RPMI8226 (cell line): ENCODE data around the gene CBX4.

Experiments used
- DNase-seq: peaks from one replicate; pipeline ENCODE4 v3.0.0-alpha.2; 2015

Gene CBX4

GRCh38 chr17:79811011-79811867, 28.0 kb downstream of the CBX4 start:
- DNase-seq = peak; percentile 87

DNA sequence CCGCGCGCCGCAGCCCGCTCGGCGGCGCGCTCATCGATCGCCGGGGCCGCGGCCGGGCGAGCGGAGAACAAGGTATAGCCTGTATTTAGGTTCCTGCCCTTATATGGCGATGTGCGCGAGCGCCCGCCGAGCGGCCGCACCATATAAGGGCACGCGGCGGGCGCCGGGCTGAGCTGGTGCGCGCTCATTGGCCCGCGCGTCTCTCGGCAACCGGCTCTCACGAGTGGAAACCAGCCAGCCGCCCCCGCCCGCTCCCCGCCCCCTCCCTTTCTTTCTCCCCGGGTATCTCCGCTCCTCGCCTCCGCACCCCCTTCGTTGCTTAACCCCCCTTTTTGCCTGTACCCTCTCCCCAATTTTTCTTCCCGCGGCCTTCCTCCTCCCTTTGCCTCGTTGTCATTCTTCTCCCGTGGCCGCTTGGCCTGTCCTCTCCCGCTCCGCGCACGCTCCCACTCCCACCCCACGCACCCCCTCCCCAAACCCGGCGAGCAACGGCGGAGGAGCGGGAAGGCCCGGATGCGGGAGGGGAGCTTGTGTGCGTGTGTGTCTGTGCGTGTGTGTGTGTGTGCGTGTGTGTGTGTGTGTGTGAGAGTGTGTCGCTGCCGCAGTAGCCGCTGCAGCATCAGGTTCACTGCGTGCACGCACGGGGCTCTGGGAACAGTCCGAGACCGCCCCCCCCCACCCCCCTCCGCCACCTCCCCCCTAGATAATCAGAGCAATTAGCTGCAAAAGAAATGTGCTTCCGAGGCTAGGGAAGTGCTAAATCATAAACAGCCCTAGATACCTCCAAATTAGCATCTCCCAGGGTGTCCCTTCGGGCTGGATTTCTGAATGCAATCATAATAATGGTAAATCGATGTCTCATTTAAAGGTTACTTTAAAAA, 28.9 kb downstream of the CBX4 start:
- peak; percentile 95 for DNase-seq

DNA sequence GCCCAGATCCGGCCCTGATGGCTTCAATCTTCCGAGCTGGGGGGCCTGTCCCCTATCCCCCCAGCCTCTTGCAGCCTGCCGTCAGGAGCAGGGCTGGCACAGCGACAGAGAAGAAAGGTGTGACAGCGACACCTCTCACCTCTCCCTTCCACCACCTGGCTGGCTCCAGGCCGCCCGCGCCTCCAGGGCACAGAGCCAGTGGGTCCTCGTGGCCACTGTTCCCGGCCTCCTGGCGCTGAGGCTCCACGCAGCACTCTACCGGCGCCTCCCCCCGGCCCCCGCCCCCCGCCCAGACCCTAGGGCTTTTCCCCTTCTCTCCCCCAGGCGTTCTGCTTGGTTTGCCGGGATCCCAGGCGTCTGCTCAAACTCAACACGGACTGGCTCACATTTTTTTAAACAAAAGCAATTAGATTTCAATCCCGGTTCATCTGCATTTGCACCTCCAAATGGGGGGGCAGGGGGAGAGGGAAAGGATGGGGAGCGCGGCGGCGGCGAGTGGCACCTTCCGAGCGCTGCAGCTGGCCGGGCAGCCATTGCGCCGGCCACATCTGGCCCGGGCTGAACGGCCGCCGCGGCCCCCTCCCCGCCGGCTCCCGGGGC, 29.6 kb downstream of the CBX4 start:
- peak; percentile 87 for DNase-seq

- DNase-seq = peak; percentile 73
These were observed 30.3 kb downstream of the CBX4 start for GRCh38 chr17:79808763-79809529.

DNA sequence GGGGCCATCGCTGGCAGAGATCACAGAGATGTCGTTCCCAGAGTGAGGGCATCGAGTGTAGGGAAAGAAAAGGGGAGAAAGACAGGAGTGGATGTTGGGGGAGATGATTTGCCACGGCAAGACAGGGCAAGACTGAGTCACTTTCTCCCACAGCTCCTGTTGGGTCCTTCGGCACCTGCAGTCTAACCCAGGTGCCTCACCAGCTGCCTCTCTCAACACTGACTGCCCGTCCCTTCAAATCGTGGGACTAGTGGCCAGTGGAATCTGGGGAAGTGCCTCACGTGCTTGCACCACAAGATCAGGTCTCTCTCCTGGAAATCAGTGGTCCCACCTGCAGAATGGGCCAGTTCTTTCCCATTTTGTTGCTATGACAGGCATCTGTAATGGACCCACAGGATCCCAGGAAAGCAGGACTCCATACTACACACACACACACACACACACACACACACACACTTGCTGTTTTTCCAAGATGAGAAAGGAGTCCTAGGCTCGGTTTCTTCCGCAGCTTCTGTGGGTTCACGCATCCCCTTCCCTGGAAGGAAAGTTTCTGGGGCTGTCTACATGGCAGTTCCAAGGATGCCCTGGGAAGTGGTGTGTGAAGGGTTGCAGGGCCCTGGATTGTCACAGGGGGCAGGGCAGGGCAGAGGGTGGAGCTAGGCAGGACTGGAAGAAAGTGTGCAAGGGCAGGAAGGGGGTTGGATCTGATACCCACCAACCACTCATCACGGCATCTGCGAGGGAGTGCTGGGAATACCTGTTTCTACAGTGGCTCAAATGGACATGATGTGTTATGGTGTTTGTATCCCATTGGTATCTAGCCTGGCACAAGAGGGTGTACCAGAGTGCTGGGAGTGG, 32.1 kb downstream of the CBX4 start:
- peak; percentile 38 for DNase-seq

DNA sequence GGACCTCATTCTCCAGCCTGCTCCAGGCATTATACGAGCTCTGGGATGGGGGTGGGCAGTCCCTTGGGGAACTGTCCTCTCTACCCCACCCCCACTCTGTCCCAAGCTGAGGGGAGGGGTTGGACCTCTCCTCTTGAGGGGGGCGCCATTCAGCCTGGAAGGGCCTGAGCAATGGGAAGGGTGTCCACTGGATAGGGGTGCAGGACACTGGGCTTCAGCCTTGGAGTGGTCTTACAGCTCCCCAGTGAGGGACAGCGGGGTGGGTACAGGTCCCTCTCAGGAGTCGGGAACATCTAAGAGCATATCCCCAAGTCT, 32.8 kb downstream of the CBX4 start:
- DNase-seq = no peak

GRCh38 chr17:79804856-79805696, 34.2 kb downstream of the CBX4 start:
- no peak for DNase-seq

- peak; percentile 73 for DNase-seq
These were observed 35.0 kb downstream of the CBX4 start for GRCh38 chr17:79803997-79804855.

DNA sequence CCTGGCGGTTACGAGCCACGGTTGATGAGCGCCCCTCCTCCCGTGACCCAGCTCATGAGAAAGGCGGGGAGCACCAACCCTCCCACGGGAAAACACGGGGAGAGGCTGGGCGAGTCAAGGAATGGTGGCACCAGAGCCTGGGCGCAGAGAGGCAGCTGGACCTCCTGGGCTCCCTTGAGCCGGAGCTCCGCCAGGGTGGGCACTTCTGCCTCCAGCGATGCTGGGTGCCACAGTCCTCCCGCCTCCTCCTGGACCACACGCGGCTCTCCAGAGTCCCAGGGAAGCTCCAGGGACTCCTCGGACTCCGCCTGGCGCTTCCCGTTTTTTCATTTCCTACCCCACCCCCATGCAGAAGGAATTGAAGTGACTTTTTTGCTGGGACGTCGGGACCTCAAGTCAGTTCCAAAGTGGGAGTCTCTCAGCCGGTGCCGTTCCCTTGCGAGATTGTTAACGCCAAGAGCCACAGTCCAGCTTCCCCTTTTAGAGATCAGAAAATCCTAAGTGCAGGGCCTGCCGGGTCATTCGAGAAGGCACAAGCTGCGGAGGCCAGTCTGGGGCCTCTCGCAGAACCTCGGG, 35.7 kb downstream of the CBX4 start:
- DNase-seq = no peak

- DNase-seq = no peak
These were observed 36.4 kb downstream of the CBX4 start for GRCh38 chr17:79802736-79803420.

DNA sequence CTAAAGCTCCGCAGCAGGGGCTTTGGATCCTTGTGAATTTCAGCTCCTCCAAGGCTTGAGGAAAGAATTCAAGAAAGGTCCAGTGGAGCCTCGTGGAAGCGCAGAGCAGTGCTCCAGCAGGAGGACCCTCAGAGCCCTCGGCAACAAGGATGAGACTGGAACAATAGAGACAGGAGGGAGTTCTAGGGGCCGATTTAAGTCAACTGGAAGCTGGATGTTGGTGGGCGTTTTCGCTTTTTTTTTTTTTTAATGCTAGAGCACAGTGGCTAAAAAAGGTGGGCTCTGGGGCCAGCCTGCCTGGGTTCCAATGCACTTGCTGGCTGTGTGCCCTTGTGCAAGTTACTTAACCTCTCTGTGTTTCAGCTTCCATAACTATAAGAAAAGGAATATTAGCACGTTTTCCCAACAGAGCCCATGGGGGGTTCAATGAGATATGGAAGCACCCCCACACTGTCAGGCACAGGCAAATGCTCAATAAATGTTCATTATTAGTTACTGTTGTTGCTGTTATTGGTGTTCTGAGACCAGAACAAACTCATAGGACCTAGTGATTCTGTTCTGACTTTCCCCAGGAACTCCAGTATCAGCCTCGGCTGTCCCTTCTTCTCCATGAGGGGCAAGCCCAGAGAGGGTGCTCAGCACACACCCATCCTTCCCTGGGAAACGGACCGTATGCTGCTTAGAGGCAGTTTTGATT, 37.1 kb downstream of the CBX4 start:
- DNase-seq = no peak

- no peak for DNase-seq
These were observed 37.8 kb downstream of the CBX4 start for GRCh38 chr17:79801156-79802038.

- DNase-seq = peak; percentile 79
These were observed 38.7 kb downstream of the CBX4 start for GRCh38 chr17:79800325-79801155.

DNA sequence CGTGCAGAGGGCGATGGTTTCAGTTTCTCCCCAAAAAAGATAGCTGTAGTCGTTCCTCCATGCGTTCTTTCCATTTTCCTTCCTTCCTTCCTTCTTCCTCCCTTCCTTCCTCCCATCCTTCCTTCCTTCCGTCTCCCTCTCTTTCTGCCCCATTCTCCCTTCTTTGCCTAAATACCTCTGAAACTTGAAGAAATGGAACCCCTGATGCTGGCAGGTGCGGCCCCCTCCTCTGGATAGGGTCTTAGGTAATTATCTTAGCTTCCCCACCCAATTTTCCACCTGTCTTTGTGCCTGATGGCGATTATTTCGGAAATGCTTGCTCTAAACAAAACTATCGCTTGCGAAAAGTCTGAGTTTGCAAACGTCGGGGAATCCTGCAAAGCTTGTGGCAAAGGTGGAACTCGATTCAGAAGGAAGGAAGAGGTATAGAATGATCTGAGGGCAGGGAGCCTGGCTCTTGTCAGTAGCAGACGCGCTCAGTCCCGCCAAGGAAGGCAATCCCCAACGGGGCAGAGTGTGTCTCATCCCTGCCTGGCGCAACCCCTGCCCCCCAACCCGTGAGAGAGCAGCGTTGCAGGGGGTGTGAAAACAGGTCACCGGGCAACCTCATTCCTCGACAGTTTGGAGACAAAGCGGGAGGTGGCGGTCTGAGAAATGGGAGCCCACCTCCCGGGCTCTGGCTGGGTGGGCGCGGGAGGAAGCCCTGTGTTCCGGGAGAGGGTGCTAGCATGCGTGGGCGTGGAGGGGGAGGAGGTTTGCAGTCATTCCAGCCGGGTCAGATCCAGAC, 39.5 kb downstream of the CBX4 start:
- peak; percentile 41 for DNase-seq

DNA sequence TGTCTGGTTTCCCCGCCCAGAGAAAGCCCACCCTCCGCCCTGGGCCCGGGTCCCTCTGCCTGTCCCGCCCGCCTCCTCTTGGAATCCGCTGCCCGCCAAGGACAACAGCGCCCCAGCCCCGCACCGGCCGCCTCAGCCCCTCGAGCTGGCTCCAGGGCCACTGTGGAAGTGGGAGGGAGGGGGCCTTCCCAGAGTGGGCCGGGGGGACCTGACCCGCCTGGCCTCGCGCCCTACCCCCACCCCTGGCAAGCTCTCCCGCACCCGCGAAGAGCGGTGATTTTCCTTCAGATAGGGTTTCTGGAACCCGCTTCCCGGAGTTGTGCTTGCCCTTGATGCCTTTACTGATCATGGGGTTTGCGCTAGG, 40.1 kb downstream of the CBX4 start:
- no peak for DNase-seq
